NCI-H1092 treated with DMSO at 0.1 percent for 48 hours (cell line): Measurements from ENCODE around the gene CLIC5.

Source experiments
- DNase-seq: peaks from one replicate; lab custom pipeline; 2025; lab: John Stamatoyannopoulos, UW

The CLIC5 gene

DNA sequence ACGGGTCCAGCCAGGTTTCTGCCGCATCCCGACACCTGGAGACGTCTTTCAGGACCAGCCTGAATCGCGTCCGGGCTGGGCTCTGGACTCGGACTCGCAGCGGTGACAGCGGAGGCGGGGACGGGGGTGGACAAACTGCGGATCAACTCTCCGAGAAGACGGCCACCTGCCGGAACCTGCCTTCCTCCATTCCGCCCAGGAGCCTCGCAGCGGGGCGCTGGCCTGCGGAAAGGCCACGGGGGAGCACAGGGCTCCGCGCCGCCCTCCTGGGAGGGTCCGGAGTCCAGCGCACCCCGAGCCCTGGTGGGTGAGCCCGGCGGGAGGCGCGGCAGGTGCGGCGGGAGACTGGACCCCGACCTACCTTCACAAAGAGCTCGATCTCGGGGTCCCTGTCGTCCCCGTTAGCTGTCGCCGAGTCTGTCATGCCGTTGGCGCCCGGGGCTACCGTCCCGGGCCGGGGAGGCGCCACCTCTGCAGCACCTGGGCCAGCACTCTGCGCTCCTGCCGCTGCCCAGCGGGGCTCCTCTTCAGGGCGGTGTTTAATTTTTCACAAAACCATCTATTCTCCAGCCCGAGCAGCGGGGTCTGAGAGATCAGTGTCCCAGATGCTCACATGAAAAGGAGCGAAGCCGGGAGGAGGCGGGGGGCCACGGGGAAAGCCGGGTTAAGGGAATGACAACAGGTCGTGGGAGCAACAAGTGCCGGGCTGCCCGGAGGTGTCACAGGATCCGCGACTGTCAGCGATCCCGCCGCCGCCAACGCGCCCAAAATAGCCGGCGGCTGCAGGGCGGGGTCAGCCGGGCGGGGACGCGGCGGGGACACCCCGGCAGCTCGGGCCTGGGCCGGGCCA lies at the start of gene CLIC5:
Gene CLIC5 (minus strand): TSS at position 742 of the 850 bp plus-strand sequence. CDS start 318 bp downstream, at position 424.
- no peak for DNase-seq

GRCh38 chr6:46062991-46063390 lies 47.3 kb upstream of the CLIC5 start:
- no peak for DNase-seq

DNA sequence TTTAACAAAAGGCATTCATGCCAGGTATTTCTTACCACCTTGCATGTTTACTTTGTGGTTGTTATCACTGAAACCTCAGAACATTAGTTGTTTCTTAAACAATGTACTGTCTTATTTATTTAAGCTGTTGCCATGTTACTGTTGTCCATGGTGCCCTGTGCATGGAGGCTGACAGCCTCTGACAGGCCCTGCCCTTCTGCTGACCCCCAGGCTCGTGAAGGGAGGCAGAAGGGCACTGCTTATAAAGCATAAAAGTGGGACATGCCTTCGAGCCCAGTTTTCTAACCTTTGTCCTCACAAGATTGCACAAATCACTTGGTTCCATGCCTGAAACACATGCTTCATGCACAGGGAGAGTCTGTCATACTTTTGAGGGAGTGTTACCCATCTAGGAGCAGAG lies 46.7 kb upstream of the CLIC5 start:
- no peak for DNase-seq

DNA sequence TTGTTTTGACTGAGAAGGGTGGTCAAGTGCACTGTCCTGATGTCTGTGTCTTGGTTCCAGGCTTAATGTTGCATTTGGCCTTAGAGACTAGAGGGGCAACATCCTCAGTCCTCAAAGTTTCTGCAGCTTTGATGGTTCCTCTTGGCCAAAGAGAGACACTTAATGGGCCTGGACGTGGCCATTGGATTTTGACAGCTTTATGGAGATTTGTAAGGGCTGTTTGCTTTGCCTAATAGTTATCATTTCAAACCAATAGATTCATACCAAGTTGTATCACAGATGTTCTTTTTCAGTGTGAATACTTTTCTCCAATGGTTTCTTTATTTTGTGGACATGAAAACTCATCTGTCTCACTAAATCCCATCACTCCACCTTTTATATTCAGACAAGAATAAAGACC lies 45.8 kb upstream of the CLIC5 start:
- no peak for DNase-seq

DNA sequence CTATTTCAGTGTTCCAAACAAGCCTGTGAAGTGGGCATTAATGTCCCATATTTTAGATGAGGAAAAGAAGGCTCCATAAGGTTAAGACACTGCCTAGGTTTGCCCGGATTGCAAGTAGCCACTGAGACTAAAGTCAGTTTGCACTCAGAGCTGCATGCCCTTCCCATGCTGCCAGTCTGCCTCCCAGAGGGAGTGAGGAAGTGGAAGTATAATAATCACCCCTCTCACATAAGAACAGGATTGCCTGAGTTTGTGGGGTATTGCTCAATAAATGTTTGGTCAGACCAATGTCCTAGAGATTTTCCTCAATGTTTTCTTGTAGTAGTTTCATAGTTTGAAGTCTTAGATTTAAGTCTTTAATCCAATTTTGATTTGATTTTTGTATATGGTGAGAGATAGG lies 43.9 kb upstream of the CLIC5 start:
- no peak for DNase-seq

- DNase-seq: no peak
Measured at GRCh38 chr6:46058951-46059350, 43.3 kb upstream of the CLIC5 start.

DNA sequence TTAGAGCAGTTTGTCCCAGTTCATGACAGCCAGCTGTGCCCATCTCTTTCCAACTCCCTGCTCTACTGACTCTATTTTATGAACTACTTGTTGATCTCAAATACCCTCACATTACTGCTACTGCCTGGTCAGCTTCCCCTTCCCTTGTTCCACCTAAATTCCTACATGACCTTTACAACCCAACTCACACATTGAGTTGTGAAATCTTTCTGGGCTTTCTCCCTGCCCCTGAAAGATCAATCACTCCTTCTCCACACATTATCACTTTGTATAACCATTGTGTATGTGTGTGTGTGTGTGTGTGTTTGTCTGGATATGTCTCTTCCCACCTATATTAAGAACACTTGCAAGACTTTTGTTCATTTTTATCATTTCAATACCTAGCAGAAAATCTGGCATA lies 42.1 kb upstream of the CLIC5 start:
- DNase-seq: no peak

DNA sequence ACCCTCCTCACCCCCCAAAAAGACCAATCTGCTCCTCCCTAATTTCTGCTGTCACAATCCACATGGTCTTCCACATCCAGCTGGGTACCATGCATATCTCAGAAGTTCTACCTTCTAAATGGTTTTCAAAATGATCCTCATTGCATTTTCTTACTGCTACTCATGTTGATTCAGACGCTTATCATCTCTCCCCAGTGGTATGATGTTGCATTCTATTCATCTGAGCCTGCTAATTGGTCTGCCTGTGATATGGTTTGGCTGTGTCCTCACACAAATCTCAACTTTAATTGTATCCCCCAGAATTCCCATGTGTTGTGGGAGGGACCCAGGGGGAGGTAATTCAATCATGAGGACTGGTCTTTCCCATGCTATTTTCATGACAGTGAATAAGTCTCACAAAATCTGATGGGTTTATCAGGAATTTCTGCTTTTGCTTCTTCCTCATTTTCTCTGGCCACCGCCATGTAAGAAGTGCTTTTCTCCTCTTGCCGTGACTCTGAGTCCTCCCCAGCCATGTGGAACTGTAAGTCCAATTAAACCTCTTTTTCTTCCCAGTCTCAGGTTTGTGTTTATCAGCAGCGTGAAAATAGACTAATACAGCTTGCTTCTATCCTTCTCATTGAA lies 41.4 kb upstream of the CLIC5 start:
- no peak for DNase-seq

- DNase-seq: no peak
Measured at GRCh38 chr6:46054516-46054915, 38.9 kb upstream of the CLIC5 start.

GRCh38 chr6:46053039-46053933 lies 37.6 kb upstream of the CLIC5 start:
- no peak for DNase-seq

DNA sequence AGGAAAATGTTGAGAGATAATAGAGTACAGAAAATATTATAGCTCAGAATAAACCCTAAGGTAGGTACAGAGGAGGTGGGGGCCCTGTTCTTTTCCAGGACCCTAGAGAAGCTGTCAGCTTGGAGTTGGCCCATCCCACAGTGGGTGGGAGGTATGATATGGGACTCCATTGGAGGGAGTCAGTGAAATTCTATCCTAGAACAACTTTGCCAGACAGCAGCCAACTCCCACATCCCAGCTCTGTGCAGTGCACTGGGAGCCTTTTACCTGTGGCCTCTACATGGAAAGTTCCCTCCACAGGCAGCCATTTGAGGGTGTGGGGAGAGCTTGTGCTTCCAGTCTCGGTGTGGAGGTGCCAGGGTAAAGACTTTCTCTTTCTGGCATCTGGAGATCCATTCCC lies 36.8 kb upstream of the CLIC5 start:
- no peak for DNase-seq

DNA sequence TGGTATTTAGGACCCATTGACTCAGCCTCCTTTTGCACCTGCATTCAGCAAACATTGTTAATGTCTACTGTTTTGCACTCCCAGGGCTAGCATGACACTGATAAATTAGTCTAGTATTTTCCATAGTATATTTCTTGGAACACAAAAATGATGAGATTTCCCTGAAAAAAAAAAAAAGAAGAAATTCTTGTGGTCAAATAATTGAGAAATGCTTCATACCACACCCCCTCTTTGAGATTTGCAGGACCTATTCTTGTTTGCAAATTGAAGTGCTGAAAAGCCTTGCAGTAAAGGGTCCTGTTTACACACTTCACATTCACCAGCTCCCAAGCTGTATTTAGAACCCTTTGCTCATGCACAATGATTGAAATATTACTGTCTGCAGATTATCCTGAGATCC lies 36.3 kb upstream of the CLIC5 start:
- DNase-seq: no peak

DNA sequence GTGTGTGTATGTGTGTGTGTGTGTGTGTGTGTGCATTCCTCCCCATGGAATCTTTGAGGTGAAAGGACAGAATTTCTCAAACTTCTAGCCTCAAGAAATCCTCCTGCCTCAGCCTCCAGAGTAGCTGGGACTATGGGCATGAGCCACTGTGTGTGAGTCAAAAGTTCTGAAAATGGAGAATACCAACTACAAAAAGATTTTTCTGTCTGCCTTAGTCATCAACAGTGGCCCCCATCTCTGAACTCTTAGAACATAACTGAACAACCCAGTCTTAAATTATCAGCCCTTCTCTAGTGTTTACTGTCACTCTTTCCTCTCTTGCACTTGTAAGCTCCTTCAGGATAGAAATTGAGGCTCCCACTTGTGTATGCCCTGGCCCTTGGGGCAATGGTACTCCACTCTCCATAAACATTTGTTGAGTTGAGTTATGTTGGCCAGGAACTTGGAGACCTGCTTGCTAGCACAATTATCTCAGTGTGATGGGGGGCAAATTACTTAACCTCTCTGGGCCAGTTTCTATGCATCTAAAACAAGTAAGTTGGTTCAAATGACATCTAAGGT lies 35.3 kb upstream of the CLIC5 start:
- DNase-seq: no peak

DNA sequence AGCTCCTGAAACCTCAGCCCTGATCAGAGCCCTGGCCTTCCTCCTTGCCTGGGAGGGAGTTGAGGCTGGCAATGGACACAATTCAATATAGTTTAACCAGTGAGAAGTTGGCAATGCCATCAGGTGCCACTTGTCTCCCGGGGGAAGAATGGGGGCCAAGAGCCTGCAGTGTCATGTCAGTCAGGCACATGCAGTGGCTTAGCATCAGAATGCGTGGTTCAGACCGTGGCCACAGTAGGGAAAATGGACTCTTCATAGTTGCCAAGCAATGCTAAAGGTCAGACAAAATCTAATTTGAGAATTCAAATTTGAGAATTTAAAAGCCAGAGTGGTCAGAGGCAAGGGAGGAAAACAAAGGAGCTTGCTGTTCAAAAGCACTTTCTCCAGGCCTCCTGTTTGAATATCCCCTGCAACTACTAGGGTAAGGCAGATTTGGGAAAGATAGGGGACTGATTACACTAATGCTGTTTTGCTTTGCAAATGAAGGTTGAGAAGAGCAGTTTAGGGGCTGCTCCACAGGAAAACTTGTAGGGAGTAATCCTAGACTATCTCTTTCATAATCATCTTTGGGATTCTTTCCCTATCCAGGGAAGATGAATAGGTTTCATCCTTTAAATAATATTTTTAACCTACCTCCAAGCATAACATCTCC lies 33.1 kb upstream of the CLIC5 start:
- no peak for DNase-seq

GRCh38 chr6:46046558-46047174 lies 31.0 kb upstream of the CLIC5 start:
- DNase-seq: no peak

DNA sequence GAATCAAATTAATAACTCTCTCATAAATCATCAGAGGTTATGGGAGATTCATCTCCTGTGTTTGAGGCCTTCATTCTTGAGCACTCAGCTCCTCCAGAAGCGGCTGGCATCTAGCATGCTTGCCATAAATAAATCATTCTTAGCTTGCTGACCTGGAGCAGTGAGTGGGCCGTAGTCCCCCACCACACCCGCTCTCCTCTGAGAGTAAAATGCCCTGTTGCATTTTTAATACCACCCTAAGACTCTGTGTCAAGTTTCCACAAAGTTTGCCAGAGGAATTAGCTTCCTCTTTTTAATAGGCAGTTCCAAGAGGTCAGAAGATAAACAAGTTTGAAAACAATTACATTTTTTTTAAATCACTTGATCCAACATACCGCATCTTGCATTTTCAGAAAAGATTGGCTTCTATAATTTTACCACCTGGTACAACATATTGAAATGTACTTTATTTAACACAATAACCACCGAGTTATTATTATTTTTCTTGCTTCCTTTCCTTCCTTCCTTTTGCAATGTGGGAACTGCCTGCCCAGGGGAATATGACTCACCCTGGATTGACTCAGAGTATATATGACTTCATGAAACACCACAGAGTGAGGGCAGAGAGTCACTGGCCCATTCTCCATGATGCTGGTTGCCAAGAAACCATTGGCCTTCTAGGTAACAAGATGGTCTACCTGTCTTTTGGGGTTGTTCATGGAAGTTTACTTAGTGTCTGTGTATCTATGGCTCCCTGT lies 29.4 kb upstream of the CLIC5 start:
- no peak for DNase-seq

GRCh38 chr6:46042355-46042999 lies 26.8 kb upstream of the CLIC5 start:
- peak; percentile 27 for DNase-seq

- DNase-seq: no peak
Measured at GRCh38 chr6:46040288-46040687, 24.6 kb upstream of the CLIC5 start.

DNA sequence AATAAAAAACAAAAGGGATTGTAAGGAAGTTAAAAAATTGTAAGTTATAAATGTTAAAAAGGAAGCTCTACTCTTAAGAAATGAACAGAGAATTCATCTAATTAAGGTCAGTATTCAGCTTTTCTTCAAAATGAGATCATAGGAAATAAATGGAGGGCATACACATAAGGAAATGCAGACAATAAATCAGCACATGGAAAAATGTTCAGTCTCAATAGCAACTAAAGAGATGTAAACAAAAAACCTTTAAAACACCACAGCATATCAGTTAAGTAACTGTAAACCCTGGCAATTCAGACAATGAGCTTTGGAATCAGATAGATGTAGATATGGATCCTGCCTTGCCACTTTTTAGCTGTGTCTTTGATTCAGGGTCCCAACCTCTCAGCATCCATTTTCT lies 24.0 kb upstream of the CLIC5 start:
- no peak for DNase-seq

- no peak for DNase-seq
Measured at GRCh38 chr6:46036911-46037310, 21.3 kb upstream of the CLIC5 start.
